ENCODE data around the gene NAV2. TPM values are rescaled to one million over a fixed set of nuclear protein-coding genes. Genes with fewer than 3 reads are reported as not detected.

The NAV2 gene
- total and polyA plus RNA-seq, 5 donors = 4.4 to 12.9 (median 8.6) TPM

GRCh38 chr11:20042045-20042639 lies 329.5 kb downstream of the NAV2 start:
- peaks cover 8% of the 10 kb centered on the region for H3K4me1 ChIP-seq (ENCODE audit: control insufficient read depth, insufficient read depth, low read length)
- WGBS = 69% methylated on average over 5 of the region's 5 CpGs
- H3K27me3 ChIP-seq (ENCODE audit: control insufficient read depth, insufficient read depth) = no peaks in the 10 kb centered on the region
- ATAC-seq (peak in 1 of 2 donors; percentile 60), DNase-seq (no peak)
- intact Hi-C loops (cut with DNase I) = no loop called here
- H3K27ac ChIP-seq (ENCODE audit: low read length) = no peak overlapping the region
- no peaks in the 10 kb centered on the region for H3K9me3 ChIP-seq (ENCODE audit: control insufficient read depth, low read length)
- no peak overlapping the region for H3K4me3 ChIP-seq (ENCODE audit: low read length)

- Histone ChIP-seq H3K27me3 (ENCODE audit: control insufficient read depth, insufficient read depth) (no peaks in the 10 kb centered on the region), H3K4me3 (ENCODE audit: low read length) (no peak overlapping the region), H3K4me1 (ENCODE audit: control insufficient read depth, insufficient read depth, low read length) (peaks cover 8% of the 10 kb centered on the region), H3K9me3 (ENCODE audit: control insufficient read depth, low read length) (no peaks in the 10 kb centered on the region), H3K27ac (ENCODE audit: low read length) (no peak overlapping the region)
- intact Hi-C loops (cut with DNase I) = no loop called here
- DNase-seq (no peak), ATAC-seq (no peak)
- WGBS = 65% methylated on average over 11 of the region's 11 CpGs
These were observed 330.2 kb downstream of the NAV2 start for GRCh38 chr11:20042811-20043341.

GRCh38 chr11:20043992-20044391 lies 331.4 kb downstream of the NAV2 start:
- WGBS = 92% methylated on average over 13 of the region's 13 CpGs
- no peak overlapping the region for H3K27ac ChIP-seq (ENCODE audit: low read length)
- DNase-seq (no peak), ATAC-seq (no peak)
- peaks cover 8% of the 10 kb centered on the region for H3K4me1 ChIP-seq (ENCODE audit: control insufficient read depth, insufficient read depth, low read length)
- intact Hi-C loops (cut with DNase I) = no loop called here
- H3K9me3 ChIP-seq (ENCODE audit: control insufficient read depth, low read length) = no peaks in the 10 kb centered on the region
- H3K4me3 ChIP-seq (ENCODE audit: low read length) = no peak overlapping the region
- no peaks in the 10 kb centered on the region for H3K27me3 ChIP-seq (ENCODE audit: control insufficient read depth, insufficient read depth)

GRCh38 chr11:20045098-20045688 lies 332.6 kb downstream of the NAV2 start:
- 66% methylated on average over 19 of the region's 19 CpGs for WGBS
- H3K4me1 ChIP-seq (ENCODE audit: control insufficient read depth, insufficient read depth, low read length) = peaks cover 12% of the 10 kb centered on the region
- intact Hi-C loops (cut with DNase I) = no loop called here
- peak overlapping the region; percentile 4 for H3K4me3 ChIP-seq (ENCODE audit: low read length)
- H3K27me3 ChIP-seq (ENCODE audit: control insufficient read depth, insufficient read depth) = no peaks in the 10 kb centered on the region
- H3K27ac ChIP-seq (ENCODE audit: low read length) = peak overlapping the region; percentile 53
- ATAC-seq (peak; percentile 25 to 39), DNase-seq (peak in 2 of 3 donors; percentile 60 to 75)
- H3K9me3 ChIP-seq (ENCODE audit: control insufficient read depth, low read length) = no peaks in the 10 kb centered on the region

GRCh38 chr11:20046416-20046815 lies 333.8 kb downstream of the NAV2 start:
- Histone ChIP-seq H3K27ac (ENCODE audit: low read length) (no peak overlapping the region), H3K4me3 (ENCODE audit: low read length) (peak overlapping the region; percentile 47), H3K4me1 (ENCODE audit: control insufficient read depth, insufficient read depth, low read length) (peaks cover 9% of the 10 kb centered on the region), H3K27me3 (ENCODE audit: control insufficient read depth, insufficient read depth) (no peaks in the 10 kb centered on the region), H3K9me3 (ENCODE audit: control insufficient read depth, low read length) (no peaks in the 10 kb centered on the region)
- no peak for DNase-seq
- no peak for ATAC-seq
- WGBS = 50% methylated on average over 3 of the region's 3 CpGs
- intact Hi-C loops (cut with DNase I) = no loop called here

GRCh38 chr11:20047006-20047768 lies 334.6 kb downstream of the NAV2 start:
- 55% methylated on average over 4 of the region's 4 CpGs for WGBS

GRCh38 chr11:20047769-20048154 lies 335.1 kb downstream of the NAV2 start:
- H3K27me3 ChIP-seq (ENCODE audit: control insufficient read depth, insufficient read depth) = no peaks in the 10 kb centered on the region
- H3K9me3 ChIP-seq (ENCODE audit: control insufficient read depth, low read length) = no peaks in the 10 kb centered on the region
- peaks cover 7% of the 10 kb centered on the region for H3K4me1 ChIP-seq (ENCODE audit: control insufficient read depth, insufficient read depth, low read length)
- DNase-seq (no peak), ATAC-seq (no peak)
- intact Hi-C loops (cut with DNase I) = no loop called here
- H3K4me3 ChIP-seq (ENCODE audit: low read length) = peak overlapping the region; percentile 47
- WGBS = 67% methylated on average over 2 of the region's 2 CpGs
- peak overlapping the region; percentile 90 for H3K27ac ChIP-seq (ENCODE audit: low read length)

More at GRCh38 chr11:20047006-20047768, 334.6 kb downstream of the NAV2 start:
- Histone ChIP-seq H3K27ac (ENCODE audit: low read length) (peak overlapping the region; percentile 23), H3K4me1 (ENCODE audit: control insufficient read depth, insufficient read depth, low read length) (peaks cover 8% of the 10 kb centered on the region), H3K9me3 (ENCODE audit: control insufficient read depth, low read length) (no peaks in the 10 kb centered on the region), H3K27me3 (ENCODE audit: control insufficient read depth, insufficient read depth) (no peaks in the 10 kb centered on the region), H3K4me3 (ENCODE audit: low read length) (peak overlapping the region; percentile 47)
- ATAC-seq (no peak), DNase-seq (no peak)
- intact Hi-C loops (cut with DNase I) = no loop called here

- peak in 1 of 2 donors; percentile 10 for ATAC-seq
- 58% methylated on average over 3 of the region's 3 CpGs for WGBS
- H3K4me1 ChIP-seq (ENCODE audit: control insufficient read depth, insufficient read depth, low read length) = peaks cover 4% of the 10 kb centered on the region
- peak overlapping the region; percentile 90 for H3K27ac ChIP-seq (ENCODE audit: low read length)
- H3K27me3 ChIP-seq (ENCODE audit: control insufficient read depth, insufficient read depth) = no peaks in the 10 kb centered on the region
- H3K4me3 ChIP-seq (ENCODE audit: low read length) = peak overlapping the region; percentile 47
- H3K9me3 ChIP-seq (ENCODE audit: control insufficient read depth, low read length) = no peaks in the 10 kb centered on the region
- no peak for DNase-seq
- intact Hi-C loops (cut with DNase I) = no loop called here
These were observed 335.6 kb downstream of the NAV2 start for GRCh38 chr11:20048246-20048645.

GRCh38 chr11:20048707-20049106 lies 336.1 kb downstream of the NAV2 start:
- H3K4me3 ChIP-seq (ENCODE audit: low read length) = peak overlapping the region; percentile 47
- H3K27me3 ChIP-seq (ENCODE audit: control insufficient read depth, insufficient read depth) = no peaks in the 10 kb centered on the region
- ATAC-seq (peak; percentile 17 to 41), DNase-seq (no peak)
- H3K27ac ChIP-seq (ENCODE audit: low read length) = peak overlapping the region; percentile 90
- H3K9me3 ChIP-seq (ENCODE audit: control insufficient read depth, low read length) = no peaks in the 10 kb centered on the region
- intact Hi-C loops (cut with DNase I) = no loop called here
- peaks cover 4% of the 10 kb centered on the region for H3K4me1 ChIP-seq (ENCODE audit: control insufficient read depth, insufficient read depth, low read length)
- WGBS = 70% methylated on average over 9 of the region's 9 CpGs

GRCh38 chr11:20049231-20049630 lies 336.6 kb downstream of the NAV2 start:
- Histone ChIP-seq H3K27ac (ENCODE audit: low read length) (peak overlapping the region; percentile 90), H3K4me3 (ENCODE audit: low read length) (peak overlapping the region; percentile 47), H3K9me3 (ENCODE audit: control insufficient read depth, low read length) (no peaks in the 10 kb centered on the region), H3K27me3 (ENCODE audit: control insufficient read depth, insufficient read depth) (no peaks in the 10 kb centered on the region), H3K4me1 (ENCODE audit: control insufficient read depth, insufficient read depth, low read length) (peaks cover 4% of the 10 kb centered on the region)
- WGBS = 8% methylated on average over 2 of the region's 2 CpGs
- intact Hi-C loops (cut with DNase I) = no loop called here
- ATAC-seq (peak; percentile 56 to 58), DNase-seq (no peak)

GRCh38 chr11:20050048-20050447 lies 337.4 kb downstream of the NAV2 start:
- DNase-seq (no peak), ATAC-seq (no peak)
- intact Hi-C loops (cut with DNase I) = loop anchor here in 1 of 4 donors (10.0 kb wide), 1 partner anchor 95 kb away; no protein-coding TSS in a partner anchor
- H3K27ac ChIP-seq (ENCODE audit: low read length) = peak overlapping the region; percentile 90
- no peaks in the 10 kb centered on the region for H3K9me3 ChIP-seq (ENCODE audit: control insufficient read depth, low read length)
- H3K27me3 ChIP-seq (ENCODE audit: control insufficient read depth, insufficient read depth) = no peaks in the 10 kb centered on the region
- H3K4me1 ChIP-seq (ENCODE audit: control insufficient read depth, insufficient read depth, low read length) = peaks cover 4% of the 10 kb centered on the region
- 80% methylated on average over 4 of the region's 4 CpGs for WGBS
- no peak overlapping the region for H3K4me3 ChIP-seq (ENCODE audit: low read length)
